K562 (cell line): ENCODE results near the gene GAGE2A. TPM values are rescaled to one million over a fixed set of nuclear protein-coding genes. Genes with fewer than 3 reads are reported as not detected.
"Not testable (repeated sequence)": the region's sequence is repeated elsewhere in the genome, so short reads cannot be mapped to it uniquely, and the experiment has no call there.

Experiments used
- ATAC-seq: fragments of 200-7000 bp; cut with Tn5 transposase; 3 replicates; pipeline ENCODE4 v1.9.1; 2020; ENCODE audit warnings: moderate library complexity
- BruUV-seq: library from RNA; stranded (reverse); fragments of 400-500 nt; replicated peaks from 2 replicates; lab custom pipeline; 2021; lab: Mats Ljungman, UMichigan
- CTCF ChIA-PET: fragments of 300-600 bp; formaldehyde crosslinking; extraction: SDS; loops from one replicate; lab custom pipeline; 2021; ENCODE audit warnings: low intra/inter-chr PET ratio; lab: Yijun Ruan, JAX
- POLR2A ChIA-PET: fragments of 300-600, 350-650 bp; sonication (Branson Sonifier 250); formaldehyde crosslinking; extraction: SDS; loops from one replicate; lab custom pipeline; 2021; ENCODE audit warnings: antibody characterized with exemption, inconsistent platforms; lab: Yijun Ruan, JAX
- DNase-seq, 4 experiments: peaks; one replicate each; pipeline versions ENCODE4 v3.0.0 to v3.0.0-alpha.2; 2011 to 2018; ENCODE audit warnings: low spot score in 3 of 4, mixed read lengths in 3 of 4; ENCODE audit errors: extremely low read depth in 1 of 4
- FAIRE-seq: peaks from 2 replicates; lab custom pipeline; 2011; peaks lifted over from hg19 to GRCh38; lab: Jason Lieb, UNC
- H2AFZ ChIP-seq: 2 replicates; pipeline ENCODE4 v1.6.0; 2011; ENCODE audit warnings: low read depth, low read length, control low read depth, inconsistent platforms
- H3K27ac ChIP-seq: fragments of 200-600 bp; 3 replicates; pipeline ENCODE4 v1.8.0; 2011; ENCODE audit warnings: low read depth, mild to moderate bottlenecking, control low read depth, inconsistent platforms, low read length, moderate library complexity, mixed read lengths; ENCODE audit errors: extremely low read depth
- H3K27me3 ChIP-seq, 2 experiments: fragments of 300-600 bp in 1 of 2; 2 replicates in 1 of 2; 3 replicates in 1 of 2; pipeline versions ENCODE4 v1.6.0 to v1.8.0; 2011; ENCODE audit warnings: inconsistent platforms in 2 of 2, low read length in 2 of 2, mild to moderate bottlenecking in 1 of 2, mixed read lengths in 1 of 2, moderate library complexity in 1 of 2; ENCODE audit not compliant: control insufficient read depth in 2 of 2, insufficient read depth in 2 of 2
- H3K36me3 ChIP-seq: fragments of 300-600 bp; 3 replicates; pipeline ENCODE4 v1.8.0; 2011; ENCODE audit warnings: mild to moderate bottlenecking, low read length, inconsistent platforms; ENCODE audit not compliant: control insufficient read depth, insufficient read depth
- H3K4me1 ChIP-seq, 2 experiments: fragments of 200-600 bp in 1 of 2; replicated peaks in 1 of 2; 2 replicates in 1 of 2; 3 replicates in 1 of 2; pipeline versions ENCODE4 v1.5.1 to v1.8.0; 2011; ENCODE audit warnings: inconsistent platforms in 2 of 2, low read length in 2 of 2, mild to moderate bottlenecking in 1 of 2, mixed read lengths in 1 of 2, moderate library complexity in 1 of 2; ENCODE audit not compliant: control insufficient read depth in 2 of 2, insufficient read depth in 2 of 2
- H3K4me2 ChIP-seq: 2 replicates; pipeline ENCODE4 v1.6.1; 2011; ENCODE audit warnings: low read length, control low read depth, inconsistent platforms, mixed read lengths; ENCODE audit not compliant: insufficient read depth
- H3K4me3 ChIP-seq: fragments of 200-600 bp; sonication (generic), shearing (Covaris generic); 2 replicates; pipeline ENCODE4 v1.5.1; 2016; ENCODE audit warnings: control low read depth, inconsistent platforms
- H3K79me2 ChIP-seq: fragments of 200-600 bp; 3 replicates; pipeline ENCODE4 v1.8.0; 2011; ENCODE audit warnings: low read length, inconsistent platforms; ENCODE audit not compliant: control insufficient read depth, insufficient read depth
- H3K9ac ChIP-seq, 2 experiments: 2 replicates each; pipeline versions ENCODE4 v1.6.0 to v1.6.1; 2011; ENCODE audit warnings: low read depth in 2 of 2, low read length in 2 of 2, control low read depth in 1 of 2, inconsistent platforms in 1 of 2, mild to moderate bottlenecking in 1 of 2, mixed read lengths in 1 of 2; ENCODE audit not compliant: insufficient read depth in 1 of 2
- H3K9me1 ChIP-seq: one replicate; pipeline ENCODE4 v1.6.0; 2011; ENCODE audit warnings: inconsistent platforms, mild to moderate bottlenecking, low read length, moderate library complexity; ENCODE audit not compliant: control insufficient read depth, insufficient read depth
- H3K9me3 ChIP-seq: replicated peaks from 2 replicates; pipeline ENCODE4 v1.5.1; 2011; ENCODE audit warnings: low read depth, low read length, inconsistent platforms; ENCODE audit not compliant: control insufficient read depth, insufficient read depth
- H4K20me1 ChIP-seq: replicated peaks from 2 replicates; pipeline ENCODE4 v1.6.1; 2011; ENCODE audit warnings: low read length, inconsistent platforms, mixed read lengths; ENCODE audit not compliant: control insufficient read depth, insufficient read depth
- EGR1 ChIP-seq: fragments of 450-650 bp; conservative IDR thresholded peaks from 2 replicates; pipeline ENCODE4 v1.6.1; 2017; ENCODE audit warnings: mild to moderate bottlenecking
- EP400 ChIP-seq: fragments of 450-650 bp; IDR thresholded peaks from 2 replicates; pipeline ENCODE4 v1.6.1; 2017; ENCODE audit warnings: antibody characterized with exemption, mild to moderate bottlenecking, moderate library complexity
- MNT ChIP-seq, 2 experiments: fragments of 450-650 bp; conservative IDR thresholded peaks; 2 replicates each; pipeline ENCODE4 v1.6.1; 2017; ENCODE audit warnings: mild to moderate bottlenecking in 2 of 2, moderate library complexity in 2 of 2
- VEZF1 ChIP-seq: fragments of 200-800 bp; sonication (Bioruptor generic); IDR thresholded peaks from 2 replicates; pipeline ENCODE4 v1.6.1; 2017; ENCODE audit warnings: missing genetic modification characterization, missing compliant biosample characterization
- WGBS: fragments of 100-300 bp; shearing (Covaris generic); methylation state at CpG from one replicate; pipeline ENCODE4 v1.1.6; 2016; ENCODE audit warnings: low coverage, mixed read lengths; ENCODE audit not compliant: insufficient coverage; ENCODE audit errors: missing lambda C conversion rate; 5-methylcytosine and 5-hydroxymethylcytosine counted together
- in situ Hi-C: fragments of 300-500 bp; cut with MboI; formaldehyde crosslinking; loops from 4 replicates; pipeline ENCODE4 v1.15.0; 2018; ENCODE audit warnings: inconsistent platforms, mixed read lengths
- intact Hi-C: fragments of 100-400 bp; cut with micrococcal nuclease; formaldehyde crosslinking; loops from 2 replicates; pipeline ENCODE4 v1.14.2; 2022
- polyA plus RNA-seq, 8 experiments: library from polyadenylated mRNA; depleted of rRNA in 4 of 8; stranded (reverse) in 5 of 8; unstranded in 3 of 8; fragments of >200 nt; fragmentation: Nextera tagmentation in 2 of 8; fragmentation: Illumina TruSeq in 1 of 8; extraction: Ambion mirVana in 2 of 8; extraction: Trizol in 1 of 8; gene quantifications; 2 replicates each; pipeline versions ENCODE4 v1.2.1 to v1.2.3, GENCODE V29; 2011 to 2014; ENCODE audit warnings: inconsistent platforms in 1 of 8, missing spikeins in 1 of 8
- total RNA-seq, 7 experiments: library from RNA; depleted of rRNA in 6 of 7; stranded (reverse); fragments of >200 nt in 6 of 7; fragmentation: Illumina TruSeq in 2 of 7; extraction: Trizol in 2 of 7; gene quantifications; 2 replicates each; pipeline versions ENCODE4 v1.2.1 to v1.2.3, GENCODE V29; 2011 to 2021; ENCODE audit warnings: low replicate concordance in 1 of 7

GAGE2A gene
- total and polyA plus RNA-seq, 9 of the 15 experiments (the other 6 are each of a cell fraction or from before 2014, with no cell fraction given), result 2.7 to 583 (median 84.6) TPM

- intact Hi-C loops, H3K36me3 ChIP-seq, H3K4me2 ChIP-seq, H3K9me3 ChIP-seq, H2AFZ ChIP-seq, ATAC-seq, H3K9me1 ChIP-seq, H3K9ac ChIP-seq, DNase-seq, FAIRE-seq, H3K4me3 ChIP-seq, H3K4me1 ChIP-seq, CTCF ChIA-PET, H3K79me2 ChIP-seq, H4K20me1 ChIP-seq, BruUV-seq, H3K27ac ChIP-seq, POLR2A ChIA-PET, H3K27me3 ChIP-seq, in situ Hi-C loops: not testable (repeated sequence)
- WGBS, result no CpG with 5 or more reads among the region's 16 CpGs
Observed at GRCh38 chrX:49579649-49580048, 9.6 kb upstream of the GAGE2A start, which contains the start of gene GAGE12H. GAGE12H (plus strand) TSS chrX:49579949; CDS start chrX:49581104, 1,155 bp downstream.

- H3K4me1 ChIP-seq, H3K79me2 ChIP-seq, H3K9me1 ChIP-seq, H2AFZ ChIP-seq, H3K9me3 ChIP-seq, in situ Hi-C loops, H3K36me3 ChIP-seq, DNase-seq, POLR2A ChIA-PET, ATAC-seq, H3K27ac ChIP-seq, H3K27me3 ChIP-seq, CTCF ChIA-PET, H4K20me1 ChIP-seq, FAIRE-seq, intact Hi-C loops: not testable (repeated sequence)
- WGBS, result 35% methylated on average over 17 of the region's 37 CpGs
- peak overlapping the region; percentile 39 for H3K4me3 ChIP-seq
- peak overlapping the region; percentile 48; the same call in 1 of the 2 replicates for H3K4me2 ChIP-seq
- peak overlapping the region; percentile 20 to 86; a peak in 1 of 4 replicates for H3K9ac ChIP-seq
- TSS peak; percentile 89 for BruUV-seq
- TF ChIP-seq EP400 (peak; percentile 39; the same call in 1 of the 2 replicates), MNT (conservative IDR thresholded peaks at IDR 0.05) (0 out of 4 replicates have a peak, but pooled peaks of 1 of the 2 experiments have one; percentile 20), EGR1 (peak; percentile 45; the same call in 1 of the 2 replicates), VEZF1 (CRISPR knock-in tag) (0 out of 2 replicates have a peak, but pooled peaks have one; percentile 21)
Observed at GRCh38 chrX:49589769-49590478, 628 bp downstream of the GAGE2A start.
